Jurkat, Clone E6-1 (cell line): ENCODE results near the gene FGGY.
A peak's percentile ranks its signal among the peaks of the same experiment; 100 is the strongest.
"Not testable (repeated sequence)": the region's sequence is repeated elsewhere in the genome, so short reads cannot be mapped to it uniquely, and the experiment has no call there.

ENCODE experiments used
- DNase-seq: peaks from one replicate; pipeline ENCODE4 v3.0.0-alpha.2; 2011; ENCODE audit warnings: low read depth, low spot score
- H3K4me3 ChIP-seq: 2 replicates; pipeline ENCODE4 v1.5.1; 2011; ENCODE audit warnings: mild to moderate bottlenecking, low read length, control low read depth, moderate library complexity

Gene FGGY

GRCh38 chr1:59455206-59455605, 158.3 kb downstream of the FGGY start:
- no peak overlapping the region for H3K4me3 ChIP-seq
- DNase-seq = no peak

- H3K4me3 ChIP-seq = no peak overlapping the region
- no peak for DNase-seq
These were observed 160.9 kb downstream of the FGGY start for GRCh38 chr1:59457786-59458185.

GRCh38 chr1:59458884-59459283, 162.0 kb downstream of the FGGY start:
- no peak overlapping the region for H3K4me3 ChIP-seq
- no peak for DNase-seq

- DNase-seq, H3K4me3 ChIP-seq: not testable (repeated sequence)
These were observed 166.0 kb downstream of the FGGY start for GRCh38 chr1:59462942-59463341.

GRCh38 chr1:59465478-59465877, 168.6 kb downstream of the FGGY start:
- DNase-seq, H3K4me3 ChIP-seq: not testable (repeated sequence)

GRCh38 chr1:59468828-59469428, 172.0 kb downstream of the FGGY start:
- DNase-seq = no peak
- H3K4me3 ChIP-seq = no peak overlapping the region

- H3K4me3 ChIP-seq, DNase-seq: not testable (repeated sequence)
These were observed 175.2 kb downstream of the FGGY start for GRCh38 chr1:59471991-59472570.

GRCh38 chr1:59473831-59474230, 176.9 kb downstream of the FGGY start:
- H3K4me3 ChIP-seq = no peak overlapping the region
- no peak for DNase-seq

GRCh38 chr1:59474496-59474895, 177.6 kb downstream of the FGGY start:
- DNase-seq = no peak

GRCh38 chr1:59475737-59476136, 178.8 kb downstream of the FGGY start:
- no peak overlapping the region for H3K4me3 ChIP-seq
- no peak for DNase-seq

More at GRCh38 chr1:59474496-59474895, 177.6 kb downstream of the FGGY start:
- no peak overlapping the region for H3K4me3 ChIP-seq

- DNase-seq = peak; percentile 89
- H3K4me3 ChIP-seq = peak overlapping the region; percentile 6; the same call in 1 of the 2 replicates
These were observed 180.4 kb downstream of the FGGY start for GRCh38 chr1:59477286-59477685.

GRCh38 chr1:59477867-59478266, 181.0 kb downstream of the FGGY start:
- DNase-seq = no peak
- no peak overlapping the region; the same call in 1 of the 2 replicates for H3K4me3 ChIP-seq

GRCh38 chr1:59478822-59479221, 181.9 kb downstream of the FGGY start:
- no peak overlapping the region for H3K4me3 ChIP-seq
- DNase-seq = no peak

- DNase-seq = peak; percentile 47
- no peak overlapping the region for H3K4me3 ChIP-seq
These were observed 183.4 kb downstream of the FGGY start for GRCh38 chr1:59480188-59480888.

- DNase-seq = no peak
- no peak overlapping the region for H3K4me3 ChIP-seq
These were observed 185.1 kb downstream of the FGGY start for GRCh38 chr1:59481881-59482505.

GRCh38 chr1:59482986-59483385, 186.1 kb downstream of the FGGY start:
- no peak for DNase-seq
- no peak overlapping the region for H3K4me3 ChIP-seq

- no peak overlapping the region for H3K4me3 ChIP-seq
- DNase-seq = no peak
These were observed 187.2 kb downstream of the FGGY start for GRCh38 chr1:59484096-59484495.

GRCh38 chr1:59485171-59485570, 188.3 kb downstream of the FGGY start:
- no peak for DNase-seq
- no peak overlapping the region for H3K4me3 ChIP-seq

- no peak for DNase-seq
- H3K4me3 ChIP-seq = no peak overlapping the region
These were observed 189.1 kb downstream of the FGGY start for GRCh38 chr1:59485949-59486348.

GRCh38 chr1:59486615-59487014, 189.7 kb downstream of the FGGY start:
- H3K4me3 ChIP-seq = no peak overlapping the region
- no peak for DNase-seq
